Panc1 (cell line): ENCODE measurements around the gene ASPSCR1.

Source experiments
- POLR2AphosphoS5 ChIP-seq: IDR thresholded peaks from 2 replicates; pipeline ENCODE4 v1.6.1; 2012; ENCODE audit warnings: mild to moderate bottlenecking, low read depth, low read length, moderate library complexity
- SIN3A ChIP-seq: IDR thresholded peaks from 2 replicates; pipeline ENCODE4 v1.6.1; 2012; ENCODE audit warnings: low read depth, mild to moderate bottlenecking, low read length, moderate library complexity, borderline replicate concordance; ENCODE audit not compliant: insufficient read depth
- TF ChIP-seq, protein P1 (sequence below): fragments of 450-650 bp; IDR thresholded peaks from 2 replicates; pipeline ENCODE4 v1.5.1; 2017; ENCODE audit warnings: mild to moderate bottlenecking

DNA sequence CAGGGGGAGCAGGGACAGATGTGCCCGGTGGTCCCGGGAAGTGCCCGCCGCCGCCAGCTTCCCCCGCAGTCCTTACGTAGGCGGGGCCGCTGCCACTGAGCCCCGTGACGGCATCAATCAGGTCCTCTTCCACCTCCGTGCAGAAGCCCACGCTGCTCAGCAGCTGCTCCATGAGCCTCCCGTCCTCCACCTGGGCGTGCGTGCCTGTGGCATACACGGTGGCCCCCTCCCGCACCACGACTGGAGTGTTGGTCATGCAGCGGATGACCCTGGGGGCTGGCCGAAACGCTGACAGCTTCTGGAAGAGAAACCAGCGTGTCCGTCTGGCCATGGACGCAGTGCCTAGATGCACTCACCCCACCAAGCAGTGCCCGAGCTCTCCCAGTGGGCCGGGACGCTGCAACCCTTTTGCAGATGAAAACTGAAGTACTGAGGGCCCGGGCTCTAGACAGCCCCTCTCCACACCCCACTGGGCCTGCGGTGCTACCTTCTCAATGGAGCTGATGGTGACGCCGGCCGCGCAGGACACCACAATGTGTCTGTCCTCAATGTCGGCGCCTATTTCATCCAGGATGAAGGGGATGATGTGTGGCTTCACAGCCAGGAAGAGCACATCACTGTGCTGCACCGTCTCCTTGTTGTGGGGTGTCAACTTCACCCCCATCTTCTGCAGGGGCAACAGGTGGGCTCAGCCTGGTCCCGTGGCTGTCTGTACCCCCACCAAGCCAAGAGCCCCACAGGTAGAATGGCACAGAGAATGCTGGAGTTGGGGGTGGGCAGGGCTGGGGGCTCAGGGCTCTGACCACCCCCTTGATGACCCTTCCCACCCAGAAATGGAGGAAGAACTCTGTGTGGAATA, 42.4 kb upstream of the ASPSCR1 start:
- TF ChIP-seq, protein P1, sequence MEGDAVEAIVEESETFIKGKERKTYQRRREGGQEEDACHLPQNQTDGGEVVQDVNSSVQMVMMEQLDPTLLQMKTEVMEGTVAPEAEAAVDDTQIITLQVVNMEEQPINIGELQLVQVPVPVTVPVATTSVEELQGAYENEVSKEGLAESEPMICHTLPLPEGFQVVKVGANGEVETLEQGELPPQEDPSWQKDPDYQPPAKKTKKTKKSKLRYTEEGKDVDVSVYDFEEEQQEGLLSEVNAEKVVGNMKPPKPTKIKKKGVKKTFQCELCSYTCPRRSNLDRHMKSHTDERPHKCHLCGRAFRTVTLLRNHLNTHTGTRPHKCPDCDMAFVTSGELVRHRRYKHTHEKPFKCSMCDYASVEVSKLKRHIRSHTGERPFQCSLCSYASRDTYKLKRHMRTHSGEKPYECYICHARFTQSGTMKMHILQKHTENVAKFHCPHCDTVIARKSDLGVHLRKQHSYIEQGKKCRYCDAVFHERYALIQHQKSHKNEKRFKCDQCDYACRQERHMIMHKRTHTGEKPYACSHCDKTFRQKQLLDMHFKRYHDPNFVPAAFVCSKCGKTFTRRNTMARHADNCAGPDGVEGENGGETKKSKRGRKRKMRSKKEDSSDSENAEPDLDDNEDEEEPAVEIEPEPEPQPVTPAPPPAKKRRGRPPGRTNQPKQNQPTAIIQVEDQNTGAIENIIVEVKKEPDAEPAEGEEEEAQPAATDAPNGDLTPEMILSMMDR: no peak
- TF ChIP-seq SIN3A (no peak), POLR2AphosphoS5 (no peak)
